Upper lobe of right lung (tissue), 1 donor: ENCODE data around the gene PCYT2. TPM values are rescaled to one million over a fixed set of nuclear protein-coding genes. Genes with fewer than 3 reads are reported as not detected.

ENCODE experiments used
- ATAC-seq: fragments of 200-7000 bp; cut with Tn5 transposase; one replicate; pipeline ENCODE4 v1.9.1; 2020; ENCODE audit warnings: mild to moderate bottlenecking, moderate library complexity
- DNase-seq: peaks from one replicate; pipeline ENCODE4 v3.0.0-alpha.2; 2020
- H3K27ac ChIP-seq: fragments of 200-600 bp; one replicate; pipeline ENCODE4 v1.8.0; 2022
- H3K27me3 ChIP-seq: fragments of 200-600 bp; one replicate; pipeline ENCODE4 v1.8.0; 2022; ENCODE audit warnings: mild to moderate bottlenecking
- H3K36me3 ChIP-seq: fragments of 200-600 bp; one replicate; pipeline ENCODE4 v1.8.0; 2022
- H3K4me1 ChIP-seq: fragments of 200-600 bp; one replicate; pipeline ENCODE4 v1.8.0; 2022
- H3K4me3 ChIP-seq: fragments of 200-600 bp; one replicate; pipeline ENCODE4 v1.8.0; 2022; ENCODE audit warnings: mild to moderate bottlenecking
- H3K9me3 ChIP-seq: fragments of 200-600 bp; one replicate; pipeline ENCODE4 v1.8.0; 2022
- CTCF ChIP-seq: fragments of 200-600 bp; IDR thresholded peaks from one replicate; pipeline ENCODE4 v1.8.0; 2022; ENCODE audit warnings: antibody characterized with exemption
- intact Hi-C: fragments of 100-400 bp; cut with DNase I; formaldehyde crosslinking; loops from one replicate; pipeline ENCODE4 v1.11.0; 2022
- total RNA-seq: library from RNA; stranded (reverse); fragmentation: NEBNext Ultra II Directional; extraction: Animal tissue kit (Norgen Biotek cat#: 25700); gene quantifications from one replicate; pipeline ENCODE4 v1.2.1, GENCODE V29; 2021
- donor health status: DM: no; HTN: yes; CAD: no; lungs with severe emphysema.

PCYT2 gene
- total RNA-seq, 1 donor from 2014 or later, result 46.1 TPM

GRCh38 chr17:81902653-81903414, 8.4 kb downstream of the PCYT2 start:
- ATAC-seq, result no peak
- peak overlapping the region; percentile 33 for H3K4me3 ChIP-seq
- H3K4me1 ChIP-seq, result peaks cover 5% of the 10 kb centered on the region
- H3K27ac ChIP-seq, result no peak overlapping the region
- peak; percentile 64 for DNase-seq
- H3K27me3 ChIP-seq, result no peaks in the 10 kb centered on the region
- intact Hi-C loops, result no loop called here
- TF ChIP-seq CTCF, result no peak
- H3K9me3 ChIP-seq, result no peaks in the 10 kb centered on the region
- peaks cover 39% of the 10 kb centered on the region for H3K36me3 ChIP-seq

DNA sequence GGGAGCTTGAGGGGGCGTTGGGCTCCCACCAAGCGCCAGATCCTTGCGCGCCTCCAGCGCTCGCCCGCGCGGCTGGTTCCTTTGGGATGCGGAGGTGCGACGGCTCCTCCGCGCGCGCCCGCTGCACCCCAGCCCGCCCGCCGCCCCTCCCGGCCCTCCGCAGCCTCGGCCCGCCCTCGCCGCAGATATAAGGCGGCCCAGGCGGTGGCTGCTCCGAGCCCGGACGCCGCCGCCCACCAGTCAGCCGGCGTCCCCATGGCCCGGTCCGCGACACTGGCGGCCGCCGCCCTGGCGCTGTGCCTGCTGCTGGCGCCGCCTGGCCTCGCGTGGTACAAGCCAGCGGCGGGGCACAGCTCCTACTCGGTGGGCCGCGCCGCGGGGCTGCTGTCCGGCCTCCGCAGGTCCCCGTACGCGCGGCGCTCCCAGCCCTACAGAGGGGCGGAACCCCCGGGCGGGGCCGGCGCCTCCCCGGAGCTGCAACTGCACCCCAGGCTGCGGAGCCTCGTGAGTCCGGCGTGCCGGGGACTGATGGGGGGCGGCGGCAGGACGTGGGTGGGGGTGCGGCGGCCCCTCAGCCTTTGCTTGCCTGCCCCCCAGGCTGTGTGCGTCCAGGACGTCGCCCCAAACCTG, 9.1 kb downstream of the PCYT2 start, which contains the start of gene NPB:
Gene NPB (plus strand): TSS at position 216 of the 630 bp plus-strand sequence. CDS start 40 bp downstream, at position 256.
- no peaks in the 10 kb centered on the region for H3K9me3 ChIP-seq
- ATAC-seq (peak; percentile 62), DNase-seq (peak; percentile 68)
- no peak within 1 kb of the TSS for H3K27ac ChIP-seq
- intact Hi-C loops, result no loop called here
- peaks cover 45% of the 10 kb centered on the region for H3K36me3 ChIP-seq
- peak within 1 kb of the TSS; percentile 33 for H3K4me3 ChIP-seq
- H3K27me3 ChIP-seq, result no peaks in the 10 kb centered on the region
- H3K4me1 ChIP-seq, result peaks cover 5% of the 10 kb centered on the region
- TF ChIP-seq CTCF, result no peak

DNA sequence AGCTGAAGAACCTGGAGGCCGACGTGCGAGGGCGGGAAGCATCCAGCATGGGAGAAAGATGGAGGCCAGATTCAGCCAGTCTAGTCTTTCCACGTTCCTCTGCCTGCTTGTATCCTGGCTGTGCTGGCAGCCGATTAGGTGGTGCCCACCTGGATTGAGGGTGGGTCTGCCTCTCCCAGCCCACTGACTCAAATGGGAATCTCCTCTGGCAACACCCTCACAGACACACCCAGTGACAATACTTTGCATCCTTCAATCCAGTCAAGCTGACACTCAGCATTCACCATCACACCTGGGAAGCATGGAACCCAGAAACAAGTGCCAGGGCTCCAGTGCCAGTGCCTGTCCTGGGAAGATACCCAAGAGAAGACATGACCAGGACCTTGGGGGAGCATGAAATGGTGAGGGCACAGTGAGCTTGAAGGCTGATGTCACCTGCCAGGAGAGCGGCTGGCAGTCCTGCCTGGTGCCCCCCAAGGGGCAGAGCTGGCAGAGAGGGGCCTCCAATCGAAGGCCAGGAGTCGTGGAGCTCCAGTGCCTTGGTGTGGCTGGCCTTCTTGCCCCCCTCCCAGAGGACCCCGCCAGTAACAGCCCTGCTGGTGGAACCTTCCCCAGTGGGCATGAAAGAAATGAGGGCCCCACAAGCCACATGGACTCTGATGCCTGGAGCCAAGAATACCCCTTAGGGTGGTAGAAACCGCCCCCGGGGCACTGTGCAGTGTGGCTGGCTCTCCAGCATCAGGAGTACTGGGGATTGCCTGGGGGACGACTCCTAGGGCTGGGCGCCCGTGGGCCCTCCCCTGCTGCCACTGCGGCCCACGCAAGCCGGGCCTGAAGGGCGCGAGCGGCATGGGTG, 9.8 kb downstream of the PCYT2 start:
- no peaks in the 10 kb centered on the region for H3K9me3 ChIP-seq
- no peak overlapping the region for H3K27ac ChIP-seq
- intact Hi-C loops, result no loop called here
- DNase-seq (no peak), ATAC-seq (peak; percentile 8)
- H3K4me3 ChIP-seq, result peak overlapping the region; percentile 33
- TF ChIP-seq CTCF, result no peak
- no peaks in the 10 kb centered on the region for H3K27me3 ChIP-seq
- peaks cover 5% of the 10 kb centered on the region for H3K4me1 ChIP-seq
- peaks cover 50% of the 10 kb centered on the region for H3K36me3 ChIP-seq

GRCh38 chr17:81900181-81900820, 10.9 kb downstream of the PCYT2 start:
- TF ChIP-seq CTCF, result no peak
- DNase-seq (no peak), ATAC-seq (no peak)
- Histone ChIP-seq H3K36me3 (peaks cover 51% of the 10 kb centered on the region), H3K4me1 (peaks cover 5% of the 10 kb centered on the region), H3K9me3 (no peaks in the 10 kb centered on the region), H3K27me3 (no peaks in the 10 kb centered on the region), H3K4me3 (no peak overlapping the region), H3K27ac (no peak overlapping the region)
- intact Hi-C loops, result no loop called here

DNA sequence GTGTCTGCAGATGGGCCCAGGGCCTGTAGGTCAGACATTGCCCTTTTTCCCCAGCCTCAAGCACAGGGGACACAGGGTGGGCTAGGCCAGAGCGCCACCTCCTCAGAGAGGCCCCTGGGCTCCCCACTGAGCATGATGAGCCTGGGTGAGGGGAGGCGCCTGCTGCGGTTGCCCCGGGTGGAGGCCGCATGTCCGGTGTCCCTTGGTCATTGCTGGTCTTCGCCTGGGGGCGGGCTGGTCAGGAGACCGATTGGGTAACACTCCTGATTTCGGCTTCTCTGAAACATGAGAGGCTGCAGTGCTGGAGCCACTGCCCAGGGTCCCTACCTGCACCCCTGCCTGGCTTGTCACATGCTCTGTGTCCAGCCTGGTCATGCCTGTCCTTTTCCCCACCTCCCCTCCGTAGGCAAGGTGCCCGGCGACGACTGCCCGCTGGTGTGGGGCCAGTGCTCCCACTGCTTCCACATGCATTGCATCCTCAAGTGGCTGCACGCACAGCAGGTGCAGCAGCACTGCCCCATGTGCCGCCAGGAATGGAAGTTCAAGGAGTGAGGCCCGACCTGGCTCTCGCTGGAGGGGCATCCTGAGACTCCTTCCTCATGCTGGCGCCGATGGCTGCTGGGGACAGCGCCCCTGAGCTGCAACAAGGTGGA, 11.6 kb downstream of the PCYT2 start:
- Histone ChIP-seq H3K27ac (no peak overlapping the region), H3K4me1 (peaks cover 5% of the 10 kb centered on the region), H3K36me3 (peaks cover 55% of the 10 kb centered on the region), H3K4me3 (no peak overlapping the region), H3K9me3 (no peaks in the 10 kb centered on the region), H3K27me3 (no peaks in the 10 kb centered on the region)
- DNase-seq (no peak), ATAC-seq (no peak)
- intact Hi-C loops, result no loop called here
- TF ChIP-seq CTCF, result no peak
